ENCODE measurements around the gene SLC22A6. TPM values are rescaled to one million over a fixed set of nuclear protein-coding genes. Genes with fewer than 3 reads are reported as not detected.

SLC22A6 gene
- polyA plus RNA-seq, 2 donors, result not detected

GRCh38 chr11:62965574-62965973, 19.2 kb downstream of the SLC22A6 start:
- WGBS, 2 donors, result 54 to 71% methylated on average over 2 of the region's 2 CpGs
- Histone ChIP-seq H3K9me3 (ENCODE audit: control insufficient read depth in 2 of 2, insufficient read depth in 1 of 2, low read depth in 1 of 2, low read length in 1 of 2) (no peaks in the 10 kb centered on the region), H3K4me1 (ENCODE audit: control insufficient read depth in 2 of 2, insufficient read depth in 2 of 2, low read length in 1 of 2) (no peaks in the 10 kb centered on the region), H3K27me3 (ENCODE audit: control insufficient read depth in 1 of 2, insufficient read depth in 2 of 2, low read length in 2 of 2) (no peaks in the 10 kb centered on the region), H3K27ac (ENCODE audit: low read depth in 2 of 2, low read length in 1 of 2) (no peak overlapping the region), H3K36me3 (ENCODE audit: control insufficient read depth in 2 of 2, insufficient read depth in 2 of 2, low read length in 1 of 2) (no peaks in the 10 kb centered on the region), H3K4me3 (ENCODE audit: low read depth in 1 of 2, low read length in 2 of 2) (no peak overlapping the region)

DNA sequence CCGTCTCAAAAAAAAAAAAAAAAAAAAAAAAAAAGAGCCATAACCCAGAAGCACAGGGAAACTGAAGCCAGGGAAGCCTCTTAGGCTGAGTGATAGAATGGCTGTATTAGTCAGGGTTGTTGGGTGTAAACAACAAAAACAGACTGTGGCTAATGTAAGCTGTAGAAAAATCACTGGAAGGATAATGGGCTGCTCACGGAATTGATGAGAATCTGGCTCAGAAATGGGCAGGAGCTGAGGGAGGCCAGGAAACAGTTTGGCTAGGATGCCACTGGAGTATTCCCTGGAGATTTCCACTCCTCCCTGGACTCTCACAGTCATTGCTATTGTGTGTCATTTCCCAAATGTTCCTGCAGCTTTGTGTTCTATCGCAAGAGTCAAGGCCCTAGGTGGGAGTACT, 22.4 kb downstream of the SLC22A6 start:
- no peak overlapping the region for H3K27ac ChIP-seq (ENCODE audit: low read depth in 2 of 2, low read length in 1 of 2)
- H3K9me3 ChIP-seq (ENCODE audit: control insufficient read depth in 2 of 2, insufficient read depth in 1 of 2, low read depth in 1 of 2, low read length in 1 of 2), result no peaks in the 10 kb centered on the region
- no peak overlapping the region for H3K4me3 ChIP-seq (ENCODE audit: low read depth in 1 of 2, low read length in 2 of 2)
- peaks cover 0 to 4% of the 10 kb centered on the region in 2 donors for H3K4me1 ChIP-seq (ENCODE audit: control insufficient read depth in 2 of 2, insufficient read depth in 2 of 2, low read length in 1 of 2)
- no peaks in the 10 kb centered on the region for H3K36me3 ChIP-seq (ENCODE audit: control insufficient read depth in 2 of 2, insufficient read depth in 2 of 2, low read length in 1 of 2)
- WGBS, 2 donors, result 52 to 73% methylated on average over 3 of the region's 3 CpGs
- no peaks in the 10 kb centered on the region for H3K27me3 ChIP-seq (ENCODE audit: control insufficient read depth in 1 of 2, insufficient read depth in 2 of 2, low read length in 2 of 2)

- WGBS, 2 donors, result 77 to 79% methylated on average over 4 of the region's 4 CpGs
- no peaks in the 10 kb centered on the region for H3K9me3 ChIP-seq (ENCODE audit: control insufficient read depth in 2 of 2, insufficient read depth in 1 of 2, low read depth in 1 of 2, low read length in 1 of 2)
- no peaks in the 10 kb centered on the region for H3K36me3 ChIP-seq (ENCODE audit: control insufficient read depth in 2 of 2, insufficient read depth in 2 of 2, low read length in 1 of 2)
- no peak overlapping the region for H3K4me3 ChIP-seq (ENCODE audit: low read depth in 1 of 2, low read length in 2 of 2)
- H3K27ac ChIP-seq (ENCODE audit: low read depth in 2 of 2, low read length in 1 of 2), result no peak overlapping the region
- H3K4me1 ChIP-seq (ENCODE audit: control insufficient read depth in 2 of 2, insufficient read depth in 2 of 2, low read length in 1 of 2), result peaks cover 0 to 4% of the 10 kb centered on the region in 2 donors
- no peaks in the 10 kb centered on the region for H3K27me3 ChIP-seq (ENCODE audit: control insufficient read depth in 1 of 2, insufficient read depth in 2 of 2, low read length in 2 of 2)
Measured at GRCh38 chr11:62961017-62961570, 23.7 kb downstream of the SLC22A6 start.

DNA sequence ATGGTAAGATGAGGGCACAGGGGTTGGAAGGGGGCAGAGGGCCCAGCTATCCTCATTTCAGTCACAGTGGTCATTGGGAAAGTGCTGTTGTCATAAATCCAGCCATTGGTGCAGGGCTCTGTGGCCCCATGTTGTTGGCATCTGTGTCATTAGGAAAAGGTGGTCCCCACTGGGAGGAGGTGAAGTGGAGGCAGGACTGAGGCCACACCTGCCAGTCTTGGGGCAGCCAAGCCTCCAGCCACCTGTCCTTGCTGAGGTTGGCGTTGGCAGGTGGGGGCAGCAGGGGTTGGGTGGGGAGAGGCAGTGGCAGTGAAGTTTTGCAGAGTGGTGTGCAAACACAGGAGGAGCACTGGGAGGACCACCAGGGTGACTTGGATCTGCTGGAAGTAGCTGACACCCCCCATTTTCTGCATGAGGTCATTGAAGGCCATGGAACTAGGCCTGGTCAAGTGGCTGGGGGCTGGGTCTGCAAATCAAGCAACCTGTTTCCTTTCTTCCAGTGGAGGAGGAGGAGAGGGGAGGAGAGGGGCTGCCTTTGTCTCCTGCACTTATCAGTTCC, 25.3 kb downstream of the SLC22A6 start:
- Histone ChIP-seq H3K27ac (ENCODE audit: low read depth in 2 of 2, low read length in 1 of 2) (no peak overlapping the region), H3K27me3 (ENCODE audit: control insufficient read depth in 1 of 2, insufficient read depth in 2 of 2, low read length in 2 of 2) (no peaks in the 10 kb centered on the region), H3K36me3 (ENCODE audit: control insufficient read depth in 2 of 2, insufficient read depth in 2 of 2, low read length in 1 of 2) (no peaks in the 10 kb centered on the region), H3K4me1 (ENCODE audit: control insufficient read depth in 2 of 2, insufficient read depth in 2 of 2, low read length in 1 of 2) (peaks cover 0 to 4% of the 10 kb centered on the region in 2 donors), H3K4me3 (ENCODE audit: low read depth in 1 of 2, low read length in 2 of 2) (no peak overlapping the region), H3K9me3 (ENCODE audit: control insufficient read depth in 2 of 2, insufficient read depth in 1 of 2, low read depth in 1 of 2, low read length in 1 of 2) (no peaks in the 10 kb centered on the region)
- 83 to 91% methylated on average over 1 of the region's 1 CpG for WGBS, 2 donors

DNA sequence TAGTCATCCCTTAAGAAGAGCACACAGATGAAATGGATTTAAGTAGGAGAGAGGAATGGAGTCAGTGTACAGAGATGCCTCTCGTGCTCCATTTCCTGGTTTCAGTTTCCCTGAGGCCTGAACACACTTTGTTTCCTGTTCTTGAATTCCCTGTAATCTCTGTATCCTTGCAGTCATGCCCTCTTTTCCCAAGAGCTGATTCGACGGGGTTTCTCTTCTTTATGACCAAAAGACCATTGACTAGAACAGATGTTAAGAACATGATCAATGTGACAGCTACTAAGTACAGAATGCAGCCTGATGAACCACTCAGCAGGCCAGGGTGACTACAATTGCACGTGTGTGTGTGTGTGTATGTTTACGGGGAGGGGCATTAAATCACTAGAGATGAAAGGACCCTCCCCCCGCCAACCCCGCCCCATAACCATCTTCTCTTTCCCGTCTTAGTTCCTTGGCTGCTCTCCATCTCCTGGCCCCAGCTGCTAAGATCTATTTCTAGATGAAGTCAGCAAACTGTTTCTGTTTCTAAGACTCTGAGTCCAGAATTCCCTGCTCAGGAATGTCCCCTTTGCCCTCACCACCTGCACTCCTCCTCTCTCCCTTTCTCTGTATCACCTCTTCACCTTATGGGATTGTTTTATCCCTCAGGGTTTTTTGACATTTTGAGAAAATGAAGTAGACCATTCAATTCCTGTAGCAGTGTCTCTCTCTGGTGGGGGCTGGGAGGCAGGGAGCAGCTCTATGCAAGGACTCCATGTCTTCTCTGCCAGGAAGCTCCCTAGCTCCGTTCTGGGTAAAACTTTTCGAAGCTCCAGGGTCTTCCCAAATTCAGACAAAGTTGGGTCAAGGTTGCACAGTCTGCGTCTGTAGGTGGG, 26.0 kb downstream of the SLC22A6 start:
- Histone ChIP-seq H3K27me3 (ENCODE audit: control insufficient read depth in 1 of 2, insufficient read depth in 2 of 2, low read length in 2 of 2) (no peaks in the 10 kb centered on the region), H3K4me3 (ENCODE audit: low read depth in 1 of 2, low read length in 2 of 2) (no peak overlapping the region), H3K36me3 (ENCODE audit: control insufficient read depth in 2 of 2, insufficient read depth in 2 of 2, low read length in 1 of 2) (no peaks in the 10 kb centered on the region), H3K4me1 (ENCODE audit: control insufficient read depth in 2 of 2, insufficient read depth in 2 of 2, low read length in 1 of 2) (peaks cover 0 to 4% of the 10 kb centered on the region in 2 donors), H3K27ac (ENCODE audit: low read depth in 2 of 2, low read length in 1 of 2) (no peak overlapping the region), H3K9me3 (ENCODE audit: control insufficient read depth in 2 of 2, insufficient read depth in 1 of 2, low read depth in 1 of 2, low read length in 1 of 2) (no peaks in the 10 kb centered on the region)
- WGBS, 2 donors, result 30 to 44% methylated on average over 11 of the region's 11 CpGs

- no peak overlapping the region for H3K4me3 ChIP-seq (ENCODE audit: low read depth in 1 of 2, low read length in 2 of 2)
- peaks cover 0 to 4% of the 10 kb centered on the region in 2 donors for H3K4me1 ChIP-seq (ENCODE audit: control insufficient read depth in 2 of 2, insufficient read depth in 2 of 2, low read length in 1 of 2)
- no peaks in the 10 kb centered on the region for H3K9me3 ChIP-seq (ENCODE audit: control insufficient read depth in 2 of 2, insufficient read depth in 1 of 2, low read depth in 1 of 2, low read length in 1 of 2)
- no peaks in the 10 kb centered on the region for H3K27me3 ChIP-seq (ENCODE audit: control insufficient read depth in 1 of 2, insufficient read depth in 2 of 2, low read length in 2 of 2)
- H3K36me3 ChIP-seq (ENCODE audit: control insufficient read depth in 2 of 2, insufficient read depth in 2 of 2, low read length in 1 of 2), result no peaks in the 10 kb centered on the region
- no peak overlapping the region for H3K27ac ChIP-seq (ENCODE audit: low read depth in 2 of 2, low read length in 1 of 2)
- 88 to 92% methylated on average over 2 of the region's 2 CpGs for WGBS, 2 donors
Measured at GRCh38 chr11:62957147-62957546, 27.6 kb downstream of the SLC22A6 start.

GRCh38 chr11:62954478-62954877, 30.3 kb downstream of the SLC22A6 start:
- Histone ChIP-seq H3K4me3 (ENCODE audit: low read depth in 1 of 2, low read length in 2 of 2) (no peak overlapping the region), H3K27me3 (ENCODE audit: control insufficient read depth in 1 of 2, insufficient read depth in 2 of 2, low read length in 2 of 2) (no peaks in the 10 kb centered on the region), H3K27ac (ENCODE audit: low read depth in 2 of 2, low read length in 1 of 2) (no peak overlapping the region), H3K36me3 (ENCODE audit: control insufficient read depth in 2 of 2, insufficient read depth in 2 of 2, low read length in 1 of 2) (no peaks in the 10 kb centered on the region), H3K9me3 (ENCODE audit: control insufficient read depth in 2 of 2, insufficient read depth in 1 of 2, low read depth in 1 of 2, low read length in 1 of 2) (no peaks in the 10 kb centered on the region), H3K4me1 (ENCODE audit: control insufficient read depth in 2 of 2, insufficient read depth in 2 of 2, low read length in 1 of 2) (peaks cover 0 to 4% of the 10 kb centered on the region in 2 donors)
- 78 to 79% methylated on average over 5 of the region's 5 CpGs for WGBS, 2 donors

DNA sequence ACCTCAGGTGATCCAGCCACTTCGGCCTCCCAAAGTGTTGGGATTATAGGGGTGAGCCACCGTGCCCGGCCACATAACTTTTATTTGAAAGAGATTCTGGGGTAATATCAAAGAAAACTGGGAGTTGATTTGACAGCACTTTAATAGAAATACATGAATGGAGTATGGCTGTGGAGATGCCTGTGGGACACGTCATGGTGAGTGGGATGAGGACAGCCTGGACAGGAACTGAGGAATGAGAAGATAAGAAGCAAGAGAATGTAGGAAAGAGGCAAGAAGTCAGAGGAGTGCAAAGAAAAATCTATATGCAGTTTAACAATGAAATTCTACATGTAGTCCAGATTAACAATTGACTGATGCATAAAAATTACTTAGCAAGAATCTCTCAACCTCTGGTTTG, 31.0 kb downstream of the SLC22A6 start:
- H3K9me3 ChIP-seq (ENCODE audit: control insufficient read depth in 2 of 2, insufficient read depth in 1 of 2, low read depth in 1 of 2, low read length in 1 of 2), result no peaks in the 10 kb centered on the region
- no peak overlapping the region for H3K4me3 ChIP-seq (ENCODE audit: low read depth in 1 of 2, low read length in 2 of 2)
- 89 to 90% methylated on average over 4 of the region's 4 CpGs for WGBS, 2 donors
- H3K4me1 ChIP-seq (ENCODE audit: control insufficient read depth in 2 of 2, insufficient read depth in 2 of 2, low read length in 1 of 2), result no peaks in the 10 kb centered on the region
- H3K27ac ChIP-seq (ENCODE audit: low read depth in 2 of 2, low read length in 1 of 2), result no peak overlapping the region
- no peaks in the 10 kb centered on the region for H3K36me3 ChIP-seq (ENCODE audit: control insufficient read depth in 2 of 2, insufficient read depth in 2 of 2, low read length in 1 of 2)
- no peaks in the 10 kb centered on the region for H3K27me3 ChIP-seq (ENCODE audit: control insufficient read depth in 1 of 2, insufficient read depth in 2 of 2, low read length in 2 of 2)

DNA sequence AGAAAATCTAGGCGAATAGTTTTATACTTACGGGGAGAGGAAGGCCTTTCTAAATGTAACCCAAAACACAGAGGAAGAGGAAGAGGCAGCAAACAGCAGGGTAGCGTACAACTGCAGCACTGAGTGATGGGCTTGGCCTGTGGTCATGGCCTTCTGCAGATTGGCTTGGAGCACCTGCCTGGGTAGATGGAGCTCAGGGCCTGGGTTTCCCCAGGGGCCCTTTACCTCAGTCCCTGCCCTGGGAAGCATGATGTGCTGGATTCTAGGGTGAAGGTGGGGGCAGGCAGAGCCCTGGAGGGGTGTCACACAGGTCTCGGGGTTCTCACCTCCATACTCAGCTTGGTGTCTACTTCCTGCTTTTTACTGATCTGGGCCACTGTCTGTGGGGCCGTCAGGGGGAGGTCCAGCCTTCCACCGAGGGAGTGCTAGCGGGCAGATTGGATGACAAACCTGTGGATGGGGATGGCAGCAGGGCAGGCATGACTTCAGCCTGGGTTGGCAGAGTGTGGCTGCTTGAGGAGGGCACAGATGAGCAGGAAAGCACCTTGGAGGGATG, 35.9 kb downstream of the SLC22A6 start:
- H3K36me3 ChIP-seq (ENCODE audit: control insufficient read depth in 2 of 2, insufficient read depth in 2 of 2, low read length in 1 of 2), result no peaks in the 10 kb centered on the region
- H3K9me3 ChIP-seq (ENCODE audit: control insufficient read depth in 2 of 2, insufficient read depth in 1 of 2, low read depth in 1 of 2, low read length in 1 of 2), result peaks cover 0 to 2% of the 10 kb centered on the region in 2 donors
- no peak overlapping the region for H3K4me3 ChIP-seq (ENCODE audit: low read depth in 1 of 2, low read length in 2 of 2)
- no peaks in the 10 kb centered on the region for H3K27me3 ChIP-seq (ENCODE audit: control insufficient read depth in 1 of 2, insufficient read depth in 2 of 2, low read length in 2 of 2)
- 82 to 86% methylated on average over 7 of the region's 7 CpGs for WGBS, 2 donors
- no peaks in the 10 kb centered on the region for H3K4me1 ChIP-seq (ENCODE audit: control insufficient read depth in 2 of 2, insufficient read depth in 2 of 2, low read length in 1 of 2)
- no peak overlapping the region for H3K27ac ChIP-seq (ENCODE audit: low read depth in 2 of 2, low read length in 1 of 2)
